ENCODE data around the gene DLGAP1.

GRCh38 chr18:3489462-3489861, 965.6 kb downstream of the DLGAP1 start:
- TF ChIP-seq, protein P1, sequence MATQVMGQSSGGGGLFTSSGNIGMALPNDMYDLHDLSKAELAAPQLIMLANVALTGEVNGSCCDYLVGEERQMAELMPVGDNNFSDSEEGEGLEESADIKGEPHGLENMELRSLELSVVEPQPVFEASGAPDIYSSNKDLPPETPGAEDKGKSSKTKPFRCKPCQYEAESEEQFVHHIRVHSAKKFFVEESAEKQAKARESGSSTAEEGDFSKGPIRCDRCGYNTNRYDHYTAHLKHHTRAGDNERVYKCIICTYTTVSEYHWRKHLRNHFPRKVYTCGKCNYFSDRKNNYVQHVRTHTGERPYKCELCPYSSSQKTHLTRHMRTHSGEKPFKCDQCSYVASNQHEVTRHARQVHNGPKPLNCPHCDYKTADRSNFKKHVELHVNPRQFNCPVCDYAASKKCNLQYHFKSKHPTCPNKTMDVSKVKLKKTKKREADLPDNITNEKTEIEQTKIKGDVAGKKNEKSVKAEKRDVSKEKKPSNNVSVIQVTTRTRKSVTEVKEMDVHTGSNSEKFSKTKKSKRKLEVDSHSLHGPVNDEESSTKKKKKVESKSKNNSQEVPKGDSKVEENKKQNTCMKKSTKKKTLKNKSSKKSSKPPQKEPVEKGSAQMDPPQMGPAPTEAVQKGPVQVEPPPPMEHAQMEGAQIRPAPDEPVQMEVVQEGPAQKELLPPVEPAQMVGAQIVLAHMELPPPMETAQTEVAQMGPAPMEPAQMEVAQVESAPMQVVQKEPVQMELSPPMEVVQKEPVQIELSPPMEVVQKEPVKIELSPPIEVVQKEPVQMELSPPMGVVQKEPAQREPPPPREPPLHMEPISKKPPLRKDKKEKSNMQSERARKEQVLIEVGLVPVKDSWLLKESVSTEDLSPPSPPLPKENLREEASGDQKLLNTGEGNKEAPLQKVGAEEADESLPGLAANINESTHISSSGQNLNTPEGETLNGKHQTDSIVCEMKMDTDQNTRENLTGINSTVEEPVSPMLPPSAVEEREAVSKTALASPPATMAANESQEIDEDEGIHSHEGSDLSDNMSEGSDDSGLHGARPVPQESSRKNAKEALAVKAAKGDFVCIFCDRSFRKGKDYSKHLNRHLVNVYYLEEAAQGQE (IDR thresholded peaks at IDR 0.05; ENCODE audit: insufficient replicate concordance, low read depth) = no peak
- no peak for TF ChIP-seq CTCF (IDR thresholded peaks at IDR 0.05; ENCODE audit: insufficient read depth, low read length)
- TF ChIP-seq POLR2AphosphoS5 (IDR thresholded peaks at IDR 0.05; ENCODE audit: low read depth) = no peak
- peak; percentile 76 for TF ChIP-seq SPI1 (IDR thresholded peaks at IDR 0.05; ENCODE audit: borderline replicate concordance, low read depth)
- no peak for TF ChIP-seq GABPA (IDR thresholded peaks at IDR 0.05; ENCODE audit: low read depth)

Measured in HL-60 (cell line).